ENCODE measurements around the gene NOCT. TPM values are rescaled to one million over a fixed set of nuclear protein-coding genes. Genes with fewer than 3 reads are reported as not detected.

Gene NOCT
- total RNA-seq, 1 donor from 2014 or later: 14.1 TPM

DNA sequence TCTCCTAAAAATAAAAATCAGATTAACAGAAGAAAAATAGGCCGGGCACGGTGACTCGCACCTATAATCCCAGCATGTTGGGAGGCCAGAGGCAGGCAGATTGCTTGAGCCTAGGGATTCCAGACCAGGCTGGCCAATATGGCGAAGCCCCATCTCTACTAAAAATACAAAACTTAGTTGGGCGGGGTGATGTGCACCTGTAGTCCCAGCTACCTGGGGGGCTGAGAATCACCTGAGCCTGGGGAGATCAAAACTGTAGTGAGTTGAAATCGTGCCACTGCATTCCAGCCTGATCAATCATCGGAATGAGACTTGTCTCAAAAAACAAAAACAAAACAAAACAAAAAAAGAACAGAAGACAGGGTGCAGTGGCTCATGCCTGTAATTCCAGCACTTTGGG is 32.8 kb upstream of the NOCT start:
- Mint-ChIP-seq H3K9me3 (no peaks in the 10 kb centered on the region), H3K36me3 (ENCODE audit: low read depth) (no peaks in the 10 kb centered on the region), H3K4me1 (peaks cover 7% of the 10 kb centered on the region), H3K27ac (ENCODE audit: unreplicated experiment) (no peak overlapping the region), H3K4me3 (no peak overlapping the region), H3K27me3 (ENCODE audit: low read depth) (no peaks in the 10 kb centered on the region)
- no peak for DNase-seq (ENCODE audit: low read depth, low spot score)
- TF ChIP-seq CTCF (conservative IDR thresholded peaks at IDR 0.05): no peak

DNA sequence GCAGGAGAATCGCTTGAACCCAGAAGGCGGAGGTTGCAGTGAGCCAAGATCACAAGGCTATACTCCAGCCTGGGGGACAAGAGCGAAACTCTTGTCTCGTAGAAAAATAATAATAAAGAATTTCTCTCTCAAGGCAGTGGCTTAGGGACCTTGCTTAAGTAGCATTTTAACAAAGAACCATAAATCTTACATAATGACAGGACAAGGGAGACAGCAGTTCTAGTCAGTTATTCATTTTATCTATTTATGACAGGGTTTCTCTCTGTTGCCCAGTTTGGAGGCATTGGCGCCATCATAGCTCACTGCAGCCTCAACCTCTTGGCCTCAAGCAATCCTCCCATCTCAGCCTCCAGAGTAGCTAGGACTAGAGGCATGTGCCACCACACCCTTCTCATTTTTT is 31.9 kb upstream of the NOCT start:
- H3K36me3 Mint-ChIP-seq (ENCODE audit: low read depth): no peaks in the 10 kb centered on the region
- no peak for DNase-seq (ENCODE audit: low read depth, low spot score)

GRCh38 chr4:138984647-138985046 is 30.9 kb upstream of the NOCT start:
- H3K9me3 Mint-ChIP-seq: no peaks in the 10 kb centered on the region
- no peak for TF ChIP-seq CTCF (conservative IDR thresholded peaks at IDR 0.05)

More for the DNA sequence above, 31.9 kb upstream of the NOCT start:
- H3K4me3 Mint-ChIP-seq: no peak overlapping the region
- TF ChIP-seq CTCF (conservative IDR thresholded peaks at IDR 0.05): no peak
- no peak overlapping the region for H3K27ac Mint-ChIP-seq (ENCODE audit: unreplicated experiment)
- H3K9me3 Mint-ChIP-seq: no peaks in the 10 kb centered on the region
- H3K27me3 Mint-ChIP-seq (ENCODE audit: low read depth): no peaks in the 10 kb centered on the region
- no peaks in the 10 kb centered on the region for H3K4me1 Mint-ChIP-seq

GRCh38 chr4:138992676-138993075 is 22.9 kb upstream of the NOCT start:
- H3K27ac Mint-ChIP-seq (ENCODE audit: unreplicated experiment): no peak overlapping the region
- H3K9me3 Mint-ChIP-seq: no peaks in the 10 kb centered on the region
- no peaks in the 10 kb centered on the region for H3K4me1 Mint-ChIP-seq
- H3K36me3 Mint-ChIP-seq (ENCODE audit: low read depth): no peaks in the 10 kb centered on the region
- no peak for DNase-seq (ENCODE audit: low read depth, low spot score)
- H3K4me3 Mint-ChIP-seq: no peak overlapping the region
- no peak for TF ChIP-seq CTCF (conservative IDR thresholded peaks at IDR 0.05)
- H3K27me3 Mint-ChIP-seq (ENCODE audit: low read depth): no peaks in the 10 kb centered on the region

More at GRCh38 chr4:138984647-138985046, 30.9 kb upstream of the NOCT start:
- Mint-ChIP-seq H3K27ac (ENCODE audit: unreplicated experiment) (no peak overlapping the region), H3K27me3 (ENCODE audit: low read depth) (no peaks in the 10 kb centered on the region), H3K4me1 (no peaks in the 10 kb centered on the region), H3K4me3 (no peak overlapping the region), H3K36me3 (ENCODE audit: low read depth) (no peaks in the 10 kb centered on the region)
- no peak for DNase-seq (ENCODE audit: low read depth, low spot score)

DNA sequence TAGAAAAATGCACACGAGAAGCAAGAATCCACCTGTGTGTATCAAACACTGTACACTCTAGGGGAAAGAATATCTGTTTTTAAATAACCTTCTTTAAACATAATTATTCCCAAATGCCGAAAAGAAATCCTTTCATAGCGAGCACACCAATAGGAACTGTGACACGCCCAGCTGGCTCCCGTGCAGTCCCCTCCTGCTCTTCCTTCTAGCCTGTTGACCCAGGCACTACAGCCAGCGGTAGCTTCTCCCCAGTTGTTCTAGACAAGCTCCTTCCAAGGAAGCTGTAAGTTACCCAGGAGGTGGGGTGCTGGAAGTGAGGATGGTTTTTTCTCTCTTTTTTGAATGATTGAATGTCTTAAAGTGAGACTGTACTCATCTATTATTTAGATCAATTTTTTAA is 19.5 kb upstream of the NOCT start:
- no peaks in the 10 kb centered on the region for H3K36me3 Mint-ChIP-seq (ENCODE audit: low read depth)

More for the DNA sequence above, 19.5 kb upstream of the NOCT start:
- no peaks in the 10 kb centered on the region for H3K9me3 Mint-ChIP-seq
- no peak overlapping the region for H3K27ac Mint-ChIP-seq (ENCODE audit: unreplicated experiment)
- DNase-seq (ENCODE audit: low read depth, low spot score): no peak
- no peaks in the 10 kb centered on the region for H3K4me1 Mint-ChIP-seq
- H3K4me3 Mint-ChIP-seq: no peak overlapping the region
- no peaks in the 10 kb centered on the region for H3K27me3 Mint-ChIP-seq (ENCODE audit: low read depth)
- TF ChIP-seq CTCF (conservative IDR thresholded peaks at IDR 0.05): no peak

All from neural crest cell (in vitro differentiated cells).